WERI-Rb-1 (cell line): ENCODE data around the gene LRCH3.
"Not testable (repeated sequence)": the region's sequence is repeated elsewhere in the genome, so short reads cannot be mapped to it uniquely, and the experiment has no call there.

Experiments
- DNase-seq: peaks from one replicate; pipeline ENCODE4 v3.0.0-alpha.2; 2020
- H3K27ac ChIP-seq: fragments of 250-450 bp; sonication (Bioruptor Pico); 2 replicates; pipeline ENCODE4 v1.5.1; 2020; ENCODE audit warnings: mild to moderate bottlenecking, moderate library complexity
- H3K27me3 ChIP-seq: fragments of 250-450 bp; sonication (Bioruptor Pico); 2 replicates; pipeline ENCODE4 v1.5.1; 2021; ENCODE audit warnings: mild to moderate bottlenecking, low read depth, moderate library complexity; ENCODE audit not compliant: insufficient read depth, severe bottlenecking
- H3K36me3 ChIP-seq: fragments of 250-450 bp; sonication (Bioruptor Pico); 2 replicates; pipeline ENCODE4 v1.5.1; 2020; ENCODE audit warnings: mild to moderate bottlenecking, moderate library complexity
- H3K4me3 ChIP-seq: 2 replicates; pipeline ENCODE4 v1.5.1; 2011; ENCODE audit warnings: low read depth, mild to moderate bottlenecking, control low read depth, low read length
- H3K9me3 ChIP-seq: fragments of 250-450 bp; sonication (Bioruptor Pico); 2 replicates; pipeline ENCODE4 v1.5.1; 2021; ENCODE audit warnings: mild to moderate bottlenecking, moderate library complexity; ENCODE audit not compliant: severe bottlenecking
- CTCF ChIP-seq: IDR thresholded peaks from 2 replicates; pipeline ENCODE4 v1.5.1; 2011; ENCODE audit warnings: low read depth, mild to moderate bottlenecking, control low read depth, inconsistent platforms, low read length

The LRCH3 gene

GRCh38 chr3:197899833-197900478, 108.9 kb downstream of the LRCH3 start:
- no peaks in the 10 kb centered on the region for H3K36me3 ChIP-seq
- H3K4me3 ChIP-seq: no peak overlapping the region
- TF ChIP-seq CTCF: no peak
- no peaks in the 10 kb centered on the region for H3K27me3 ChIP-seq
- no peak for DNase-seq
- no peaks in the 10 kb centered on the region for H3K9me3 ChIP-seq
- H3K27ac ChIP-seq: no peak overlapping the region

- no peak for TF ChIP-seq CTCF
- Histone ChIP-seq H3K36me3 (no peaks in the 10 kb centered on the region), H3K4me3 (no peak overlapping the region), H3K27ac (no peak overlapping the region), H3K9me3 (no peaks in the 10 kb centered on the region), H3K27me3 (no peaks in the 10 kb centered on the region)
- no peak for DNase-seq
These were observed 110.6 kb downstream of the LRCH3 start for GRCh38 chr3:197901626-197902025.

GRCh38 chr3:197906023-197906849, 115.2 kb downstream of the LRCH3 start:
- Histone ChIP-seq H3K9me3 (no peaks in the 10 kb centered on the region), H3K36me3 (no peaks in the 10 kb centered on the region), H3K4me3 (no peak overlapping the region), H3K27ac (no peak overlapping the region), H3K27me3 (no peaks in the 10 kb centered on the region)
- TF ChIP-seq CTCF: peak; percentile 77
- peak; percentile 70 for DNase-seq

- TF ChIP-seq CTCF: no peak
These were observed 115.8 kb downstream of the LRCH3 start for GRCh38 chr3:197906850-197907187.

GRCh38 chr3:197907196-197907595, 116.1 kb downstream of the LRCH3 start:
- Histone ChIP-seq H3K27ac (no peak overlapping the region), H3K4me3 (no peak overlapping the region), H3K27me3 (no peaks in the 10 kb centered on the region), H3K36me3 (no peaks in the 10 kb centered on the region), H3K9me3 (no peaks in the 10 kb centered on the region)
- no peak for DNase-seq
- TF ChIP-seq CTCF: no peak

More at GRCh38 chr3:197906850-197907187, 115.8 kb downstream of the LRCH3 start:
- Histone ChIP-seq H3K9me3 (no peaks in the 10 kb centered on the region), H3K27ac (no peak overlapping the region), H3K4me3 (no peak overlapping the region), H3K36me3 (no peaks in the 10 kb centered on the region), H3K27me3 (no peaks in the 10 kb centered on the region)
- no peak for DNase-seq

- not testable (repeated sequence) for H3K27me3 ChIP-seq, DNase-seq, H3K27ac ChIP-seq, H3K36me3 ChIP-seq, H3K9me3 ChIP-seq, H3K4me3 ChIP-seq
These were observed 117.5 kb downstream of the LRCH3 start for GRCh38 chr3:197908550-197908949.
